GM12864 (cell line): ENCODE data around the gene CNTNAP5.

Experiments
- DNase-seq: peaks from one replicate; pipeline ENCODE4 v3.0.0-alpha.2; 2011; ENCODE audit warnings: low read depth
- H3K4me3 ChIP-seq: 2 replicates; pipeline ENCODE4 v1.5.1; 2011; ENCODE audit warnings: mild to moderate bottlenecking, low read depth, low read length, control low read depth
- CTCF ChIP-seq: IDR thresholded peaks from 2 replicates; pipeline ENCODE4 v1.5.1; 2011; ENCODE audit warnings: low read depth, mild to moderate bottlenecking, moderate library complexity, low read length, control low read depth, inconsistent platforms; ENCODE audit errors: missing control alignments

The CNTNAP5 gene

GRCh38 chr2:124025171-124025580 is at the start of gene CNTNAP5:
TSS of gene CNTNAP5 (plus strand) at chr2:124025287. CDS start at chr2:124025651, 364 bp downstream.
- no peak for DNase-seq
- no peak within 1 kb of the TSS for H3K4me3 ChIP-seq
- no peak for TF ChIP-seq CTCF

GRCh38 chr2:123976054-123976648 is 48.9 kb upstream of the CNTNAP5 start:
- no peak overlapping the region for H3K4me3 ChIP-seq
- DNase-seq = no peak
- no peak for TF ChIP-seq CTCF

- TF ChIP-seq CTCF = peak; percentile 41
- DNase-seq = no peak
- H3K4me3 ChIP-seq = no peak overlapping the region
Measured at GRCh38 chr2:123993728-123994323, 31.3 kb upstream of the CNTNAP5 start.

GRCh38 chr2:123999681-124000080 is 25.4 kb upstream of the CNTNAP5 start:
- no peak overlapping the region for H3K4me3 ChIP-seq
- DNase-seq = no peak
- no peak for TF ChIP-seq CTCF

GRCh38 chr2:124001696-124002430 is 23.2 kb upstream of the CNTNAP5 start:
- no peak overlapping the region for H3K4me3 ChIP-seq
- no peak for TF ChIP-seq CTCF
- no peak for DNase-seq

- no peak for TF ChIP-seq CTCF
- DNase-seq = no peak
- no peak overlapping the region for H3K4me3 ChIP-seq
Measured at GRCh38 chr2:124018890-124019289, 6.2 kb upstream of the CNTNAP5 start.
